K562 (cell line): ENCODE data around the gene DGCR8. TPM values are rescaled to one million over a fixed set of nuclear protein-coding genes. Genes with fewer than 3 reads are reported as not detected.
A peak's percentile ranks its signal among the peaks of the same experiment; 100 is the strongest.

Experiments
- ESRRB ChIP-seq: fragments of 250-450 bp; sonication (Bioruptor Pico); IDR thresholded peaks from 2 replicates; pipeline ENCODE4 v1.5.0; 2020; ENCODE audit warnings: mild to moderate bottlenecking, moderate library complexity, borderline replicate concordance
- KDM2B ChIP-seq: fragments of 250-450 bp; sonication (Bioruptor Pico); IDR thresholded peaks from 2 replicates; pipeline ENCODE4 v1.8.0; 2021; ENCODE audit warnings: mild to moderate bottlenecking, moderate library complexity
- KLF13 ChIP-seq: fragments of 450-650 bp; IDR thresholded peaks from 2 replicates; pipeline ENCODE4 v1.6.1; 2016; ENCODE audit warnings: missing genetic modification characterization, low read depth, mild to moderate bottlenecking, missing compliant biosample characterization, moderate library complexity, borderline replicate concordance
- POLR2A ChIP-seq: fragments of 450-650 bp; conservative IDR thresholded peaks from 2 replicates; pipeline ENCODE4 v1.6.1; 2016
- STAT5B ChIP-seq: fragments of 250-450 bp; sonication (Bioruptor Pico); IDR thresholded peaks from 2 replicates; pipeline ENCODE4 v1.8.0; 2021; ENCODE audit warnings: mild to moderate bottlenecking, inconsistent platforms
- TAF15 ChIP-seq: fragments of 200-400 bp; formaldehyde crosslinking; IDR thresholded peaks from 2 replicates; pipeline ENCODE4 v1.6.1; 2017; ENCODE audit warnings: mild to moderate bottlenecking, low read depth, low read length, moderate library complexity
- ZNF830 ChIP-seq: fragments of 250-450 bp; sonication (Bioruptor Pico); IDR thresholded peaks from 2 replicates; pipeline ENCODE4 v1.5.0; 2021; ENCODE audit warnings: mild to moderate bottlenecking
- polyA plus RNA-seq, 8 experiments: library from polyadenylated mRNA; depleted of rRNA in 4 of 8; stranded (reverse) in 5 of 8; unstranded in 3 of 8; fragments of >200 nt; fragmentation: Nextera tagmentation in 2 of 8; fragmentation: Illumina TruSeq in 1 of 8; extraction: Ambion mirVana in 2 of 8; extraction: Trizol in 1 of 8; gene quantifications; 2 replicates each; pipeline versions ENCODE4 v1.2.1 to v1.2.3, GENCODE V29; 2011 to 2014; ENCODE audit warnings: inconsistent platforms in 1 of 8, missing spikeins in 1 of 8
- total RNA-seq, 7 experiments: library from RNA; depleted of rRNA in 6 of 7; stranded (reverse); fragments of >200 nt in 6 of 7; fragmentation: Illumina TruSeq in 2 of 7; extraction: Trizol in 2 of 7; gene quantifications; 2 replicates each; pipeline versions ENCODE4 v1.2.1 to v1.2.3, GENCODE V29; 2011 to 2021; ENCODE audit warnings: low replicate concordance in 1 of 7
- TF ChIP-seq, protein P1 (sequence below): sonication (generic); formaldehyde crosslinking; IDR thresholded peaks from 2 replicates; pipeline ENCODE4 v1.8.1; 2022; ENCODE audit warnings: missing genetic modification reagents
- TF ChIP-seq, protein P2 (sequence below): fragments of 250-450 bp; sonication (Bioruptor Pico); IDR thresholded peaks from 2 replicates; pipeline ENCODE4 v1.5.1; 2021; ENCODE audit warnings: mild to moderate bottlenecking
- TF ChIP-seq, protein P3 (sequence below), 2 experiments: IDR thresholded peaks in 1 of 2; conservative IDR thresholded peaks in 1 of 2; 2 replicates each; pipeline ENCODE4 v1.6.1; 2016; ENCODE audit warnings: low read depth in 2 of 2, mild to moderate bottlenecking in 1 of 2, missing compliant biosample characterization in 1 of 2, missing genetic modification characterization in 1 of 2, moderate library complexity in 1 of 2

DGCR8 gene
- total and polyA plus RNA-seq, 9 of the 15 experiments (the other 6 are each of a cell fraction or from before 2014, with no cell fraction given) = 5.9 to 144 (median 80.1) TPM

DNA sequence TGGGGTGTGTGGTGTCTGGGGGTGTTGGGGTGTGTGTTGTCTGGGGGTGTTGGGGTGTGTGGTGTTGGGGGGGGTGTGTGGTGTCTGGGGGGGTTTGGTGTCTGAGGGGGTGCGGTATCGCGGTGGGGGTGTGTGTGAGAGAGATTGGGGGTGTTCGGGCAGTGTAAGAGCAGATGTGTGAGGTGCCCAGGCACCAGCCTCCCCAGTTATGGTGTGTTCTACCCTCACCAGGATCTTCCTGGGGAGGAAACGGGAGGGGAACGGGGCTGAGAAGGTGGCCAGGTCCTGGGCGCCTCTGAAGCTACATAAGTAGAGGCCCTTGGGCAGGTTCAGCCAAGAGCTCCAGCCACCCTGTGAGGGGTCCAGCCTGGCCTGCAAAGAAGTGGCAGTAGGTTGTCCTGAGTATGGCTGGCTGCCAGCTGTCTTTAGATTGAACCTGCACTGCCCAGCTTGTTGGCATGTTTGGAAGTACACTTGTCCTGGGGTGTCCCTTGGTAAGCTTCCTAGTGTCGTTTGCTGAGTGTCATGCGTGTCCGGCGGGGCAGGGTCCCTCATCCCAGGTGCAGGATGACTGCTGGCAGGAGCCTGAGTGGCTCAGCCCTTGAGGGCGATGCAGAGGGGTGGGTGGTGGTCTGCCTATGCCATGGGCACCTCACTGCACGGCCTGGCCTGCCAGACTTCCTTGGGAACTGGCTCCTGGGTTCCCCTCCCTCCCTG lies 43.5 kb downstream of the DGCR8 start (continued):
- TF ChIP-seq, protein P1, sequence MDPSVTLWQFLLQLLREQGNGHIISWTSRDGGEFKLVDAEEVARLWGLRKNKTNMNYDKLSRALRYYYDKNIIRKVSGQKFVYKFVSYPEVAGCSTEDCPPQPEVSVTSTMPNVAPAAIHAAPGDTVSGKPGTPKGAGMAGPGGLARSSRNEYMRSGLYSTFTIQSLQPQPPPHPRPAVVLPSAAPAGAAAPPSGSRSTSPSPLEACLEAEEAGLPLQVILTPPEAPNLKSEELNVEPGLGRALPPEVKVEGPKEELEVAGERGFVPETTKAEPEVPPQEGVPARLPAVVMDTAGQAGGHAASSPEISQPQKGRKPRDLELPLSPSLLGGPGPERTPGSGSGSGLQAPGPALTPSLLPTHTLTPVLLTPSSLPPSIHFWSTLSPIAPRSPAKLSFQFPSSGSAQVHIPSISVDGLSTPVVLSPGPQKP = no peak
- no peak for TF ChIP-seq ESRRB
- no peak for TF ChIP-seq KLF13
- TF ChIP-seq, protein P2, sequence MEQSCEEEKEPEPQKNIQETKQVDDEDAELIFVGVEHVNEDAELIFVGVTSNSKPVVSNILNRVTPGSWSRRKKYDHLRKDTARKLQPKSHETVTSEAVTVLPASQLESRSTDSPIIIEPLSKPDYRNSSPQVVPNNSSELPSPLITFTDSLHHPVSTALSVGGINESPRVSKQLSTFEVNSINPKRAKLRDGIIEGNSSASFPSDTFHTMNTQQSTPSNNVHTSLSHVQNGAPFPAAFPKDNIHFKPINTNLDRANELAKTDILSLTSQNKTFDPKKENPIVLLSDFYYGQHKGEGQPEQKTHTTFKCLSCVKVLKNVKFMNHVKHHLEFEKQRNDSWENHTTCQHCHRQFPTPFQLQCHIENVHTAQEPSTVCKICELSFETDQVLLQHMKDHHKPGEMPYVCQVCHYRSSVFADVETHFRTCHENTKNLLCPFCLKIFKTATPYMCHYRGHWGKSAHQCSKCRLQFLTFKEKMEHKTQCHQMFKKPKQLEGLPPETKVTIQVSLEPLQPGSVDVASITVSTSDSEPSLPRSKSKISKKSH (CRISPR knock-in tag) = 0 out of 2 replicates have a peak, but pooled peaks have one; percentile 23
- peak; percentile 78; the same call in 1 of the 2 replicates for TF ChIP-seq ZNF830 (CRISPR knock-in tag)
- 0 out of 2 replicates have a peak, but pooled peaks have one; percentile 34 for TF ChIP-seq TAF15
- TF ChIP-seq, protein P3, sequence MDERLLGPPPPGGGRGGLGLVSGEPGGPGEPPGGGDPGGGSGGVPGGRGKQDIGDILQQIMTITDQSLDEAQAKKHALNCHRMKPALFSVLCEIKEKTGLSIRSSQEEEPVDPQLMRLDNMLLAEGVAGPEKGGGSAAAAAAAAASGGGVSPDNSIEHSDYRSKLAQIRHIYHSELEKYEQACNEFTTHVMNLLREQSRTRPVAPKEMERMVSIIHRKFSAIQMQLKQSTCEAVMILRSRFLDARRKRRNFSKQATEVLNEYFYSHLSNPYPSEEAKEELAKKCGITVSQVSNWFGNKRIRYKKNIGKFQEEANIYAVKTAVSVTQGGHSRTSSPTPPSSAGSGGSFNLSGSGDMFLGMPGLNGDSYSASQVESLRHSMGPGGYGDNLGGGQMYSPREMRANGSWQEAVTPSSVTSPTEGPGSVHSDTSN (CRISPR knock-in tag; IDR thresholded peaks at IDR 0.05; ENCODE audit: low read depth) = 0 out of 2 replicates have a peak, but pooled peaks have one; percentile 24
- TF ChIP-seq, protein P3 (tag; conservative IDR thresholded peaks at IDR 0.05; ENCODE audit: low read depth) = no peak
- no peak for TF ChIP-seq KDM2B
- TF ChIP-seq POLR2A = peak; percentile 68
- no peak for TF ChIP-seq STAT5B (CRISPR knock-in tag)
